Ishikawa (cell line): ENCODE results near the gene SDK1.

Experiments used
- CEBPB ChIP-seq: IDR thresholded peaks from 2 replicates; pipeline ENCODE4 v1.6.1; 2012
- CREB1 ChIP-seq: IDR thresholded peaks from 2 replicates; pipeline ENCODE4 v1.6.1; 2012; ENCODE audit warnings: low read depth
- EGR1 ChIP-seq: IDR thresholded peaks from 2 replicates; pipeline ENCODE4 v1.6.1; 2012
- EP300 ChIP-seq: IDR thresholded peaks from 2 replicates; pipeline ENCODE4 v1.6.1; 2012; ENCODE audit warnings: borderline replicate concordance
- FOXM1 ChIP-seq: IDR thresholded peaks from 2 replicates; pipeline ENCODE4 v1.6.1; 2012; ENCODE audit warnings: low read depth, borderline replicate concordance
- MAX ChIP-seq: IDR thresholded peaks from 2 replicates; pipeline ENCODE4 v1.6.1; 2012
- NFIC ChIP-seq: IDR thresholded peaks from 2 replicates; pipeline ENCODE4 v1.6.1; 2012
- RAD21 ChIP-seq: IDR thresholded peaks from 2 replicates; pipeline ENCODE4 v1.6.1; 2012; ENCODE audit warnings: low read depth
- REST ChIP-seq: IDR thresholded peaks from 2 replicates; pipeline ENCODE4 v1.6.1; 2012; ENCODE audit warnings: low read depth, mild to moderate bottlenecking
- TAF1 ChIP-seq: IDR thresholded peaks from 2 replicates; pipeline ENCODE4 v1.6.1; 2012; ENCODE audit warnings: low read depth, mild to moderate bottlenecking
- TCF12 ChIP-seq: IDR thresholded peaks from 2 replicates; pipeline ENCODE4 v1.6.1; 2012; ENCODE audit warnings: low read depth
- TEAD4 ChIP-seq: IDR thresholded peaks from 2 replicates; pipeline ENCODE4 v1.6.1; 2012
- USF1 ChIP-seq: IDR thresholded peaks from 2 replicates; pipeline ENCODE4 v1.6.1; 2012
- YY1 ChIP-seq: IDR thresholded peaks from 2 replicates; pipeline ENCODE4 v1.6.1; 2012; ENCODE audit warnings: low read depth
- ZBTB7A ChIP-seq: IDR thresholded peaks from 2 replicates; pipeline ENCODE4 v1.6.1; 2012; ENCODE audit warnings: low read depth

The SDK1 gene

GRCh38 chr7:3345699-3346481 is 44.8 kb downstream of the SDK1 start:
- TF ChIP-seq EP300 (no peak), TAF1 (no peak), CREB1 (no peak), MAX (no peak), ZBTB7A (no peak), TEAD4 (no peak), EGR1 (no peak), REST (no peak), YY1 (no peak), TCF12 (no peak), USF1 (no peak)

GRCh38 chr7:3349126-3349525 is 48.1 kb downstream of the SDK1 start:
- TF ChIP-seq ZBTB7A, result no peak
- TF ChIP-seq EGR1, result no peak
- TF ChIP-seq REST, result no peak

GRCh38 chr7:3356173-3356572 is 55.1 kb downstream of the SDK1 start:
- no peak for TF ChIP-seq ZBTB7A
- no peak for TF ChIP-seq USF1
- TF ChIP-seq TCF12, result no peak

- TF ChIP-seq EP300, result no peak
- no peak for TF ChIP-seq TCF12
- no peak for TF ChIP-seq ZBTB7A
- TF ChIP-seq YY1, result no peak
- TF ChIP-seq EGR1, result no peak
- TF ChIP-seq TEAD4, result no peak
- no peak for TF ChIP-seq REST
- no peak for TF ChIP-seq MAX
- TF ChIP-seq TAF1, result no peak
- no peak for TF ChIP-seq USF1
- no peak for TF ChIP-seq FOXM1
- TF ChIP-seq RAD21, result no peak
Observed at GRCh38 chr7:3358991-3359390, 57.9 kb downstream of the SDK1 start.

- TF ChIP-seq NFIC (no peak), REST (no peak), EP300 (no peak), TAF1 (no peak), CEBPB (no peak), MAX (no peak), TCF12 (no peak), RAD21 (no peak), FOXM1 (no peak), ZBTB7A (no peak), USF1 (no peak)
Observed at GRCh38 chr7:3367261-3367660, 66.2 kb downstream of the SDK1 start.
